Fibroblast of lung (primary cell): Measurements from ENCODE around the gene NRG2.

ENCODE experiments used
- EZH2 ChIP-seq: IDR thresholded peaks from 2 replicates; pipeline ENCODE4 v1.5.1; 2012; ENCODE audit warnings: low read length, control low read depth, mild to moderate bottlenecking; ENCODE audit errors: missing control alignments
- TF ChIP-seq, protein P1 (sequence below), 2 donors: IDR thresholded peaks in 1 of 2; conservative IDR thresholded peaks in 1 of 2; 1 replicate in 1 of 2; 2 replicates in 1 of 2; pipeline ENCODE4 v1.5.1; 2011 to 2012; ENCODE audit warnings: low read length in 2 of 2, control low read depth in 1 of 2, inconsistent platforms in 1 of 2, low read depth in 1 of 2, mild to moderate bottlenecking in 1 of 2

DNA sequence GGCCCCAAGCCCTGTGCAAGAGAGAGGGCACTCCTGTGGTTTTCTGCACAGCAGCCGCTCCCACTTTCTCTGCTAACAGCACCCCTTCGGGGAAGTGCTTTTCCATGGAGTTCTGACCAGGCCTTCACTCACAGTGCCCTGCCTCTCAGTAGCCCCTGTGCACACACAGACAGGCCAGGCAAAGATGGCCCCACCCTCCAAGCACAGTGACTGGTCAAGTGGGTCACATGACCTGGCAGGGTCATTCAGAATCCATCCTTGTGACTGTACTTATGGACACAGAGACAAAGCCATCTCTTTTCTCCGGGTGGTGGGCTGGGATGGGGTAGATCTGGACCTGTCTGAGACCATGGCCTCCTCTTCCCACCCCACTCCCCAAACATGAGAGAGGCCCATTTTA is 165.0 kb downstream of the NRG2 start:
- TF ChIP-seq, protein P1, sequence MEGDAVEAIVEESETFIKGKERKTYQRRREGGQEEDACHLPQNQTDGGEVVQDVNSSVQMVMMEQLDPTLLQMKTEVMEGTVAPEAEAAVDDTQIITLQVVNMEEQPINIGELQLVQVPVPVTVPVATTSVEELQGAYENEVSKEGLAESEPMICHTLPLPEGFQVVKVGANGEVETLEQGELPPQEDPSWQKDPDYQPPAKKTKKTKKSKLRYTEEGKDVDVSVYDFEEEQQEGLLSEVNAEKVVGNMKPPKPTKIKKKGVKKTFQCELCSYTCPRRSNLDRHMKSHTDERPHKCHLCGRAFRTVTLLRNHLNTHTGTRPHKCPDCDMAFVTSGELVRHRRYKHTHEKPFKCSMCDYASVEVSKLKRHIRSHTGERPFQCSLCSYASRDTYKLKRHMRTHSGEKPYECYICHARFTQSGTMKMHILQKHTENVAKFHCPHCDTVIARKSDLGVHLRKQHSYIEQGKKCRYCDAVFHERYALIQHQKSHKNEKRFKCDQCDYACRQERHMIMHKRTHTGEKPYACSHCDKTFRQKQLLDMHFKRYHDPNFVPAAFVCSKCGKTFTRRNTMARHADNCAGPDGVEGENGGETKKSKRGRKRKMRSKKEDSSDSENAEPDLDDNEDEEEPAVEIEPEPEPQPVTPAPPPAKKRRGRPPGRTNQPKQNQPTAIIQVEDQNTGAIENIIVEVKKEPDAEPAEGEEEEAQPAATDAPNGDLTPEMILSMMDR (conservative IDR thresholded peaks at IDR 0.05 in 1 of 2, IDR thresholded peaks at IDR 0.05 in 1 of 2; ENCODE audit: low read depth in 1 of 2, low read length in 2 of 2) = no peak
- TF ChIP-seq EZH2 = no peak
